ENCODE data around the gene DIS3L2.

DIS3L2 gene

GRCh38 chr2:232183279-232183678 lies 221.8 kb downstream of the DIS3L2 start:
- H3K36me3 ChIP-seq (ENCODE audit: control insufficient read depth, insufficient read depth, low read length) = no peaks in the 10 kb centered on the region
- no peak overlapping the region for H2AFZ ChIP-seq
- no peaks in the 10 kb centered on the region for H3K79me2 ChIP-seq
- H3K4me1 ChIP-seq = no peaks in the 10 kb centered on the region
- TF ChIP-seq CTCF (IDR thresholded peaks at IDR 0.05) = no peak
- no peak overlapping the region for H3K9ac ChIP-seq
- no peak overlapping the region for H3K4me2 ChIP-seq (ENCODE audit: low read length)
- no peaks in the 10 kb centered on the region for H3K9me3 ChIP-seq (ENCODE audit: control insufficient read depth, low read length)
- H3K4me3 ChIP-seq (ENCODE audit: low read depth, low read length) = no peak overlapping the region
- no peak overlapping the region for H3K27ac ChIP-seq
- no peaks in the 10 kb centered on the region for H3K27me3 ChIP-seq (ENCODE audit: control insufficient read depth, insufficient read depth, low read length)

- no peak overlapping the region for H3K4me3 ChIP-seq (ENCODE audit: low read depth, low read length)
- H3K36me3 ChIP-seq (ENCODE audit: control insufficient read depth, insufficient read depth, low read length) = no peaks in the 10 kb centered on the region
- H3K4me2 ChIP-seq (ENCODE audit: low read length) = no peak overlapping the region
- no peak overlapping the region for H3K27ac ChIP-seq
- no peaks in the 10 kb centered on the region for H3K4me1 ChIP-seq
- no peaks in the 10 kb centered on the region for H3K79me2 ChIP-seq
- H3K9me3 ChIP-seq (ENCODE audit: control insufficient read depth, low read length) = no peaks in the 10 kb centered on the region
- no peak for TF ChIP-seq CTCF (IDR thresholded peaks at IDR 0.05)
- H3K9ac ChIP-seq = no peak overlapping the region
- no peak overlapping the region for H2AFZ ChIP-seq
- H3K27me3 ChIP-seq (ENCODE audit: control insufficient read depth, insufficient read depth, low read length) = no peaks in the 10 kb centered on the region
Measured at GRCh38 chr2:232184346-232184745, 222.8 kb downstream of the DIS3L2 start.

- H3K27ac ChIP-seq = no peak overlapping the region
Measured at GRCh38 chr2:232190796-232191195, 229.3 kb downstream of the DIS3L2 start.

GRCh38 chr2:232195487-232195886 lies 234.0 kb downstream of the DIS3L2 start:
- H3K4me3 ChIP-seq (ENCODE audit: low read depth, low read length) = no peak overlapping the region
- TF ChIP-seq CTCF (IDR thresholded peaks at IDR 0.05) = no peak
- no peak overlapping the region for H3K9ac ChIP-seq
- no peak overlapping the region for H3K27ac ChIP-seq
- H3K4me1 ChIP-seq = peaks cover 17% of the 10 kb centered on the region
- no peaks in the 10 kb centered on the region for H3K79me2 ChIP-seq
- no peak overlapping the region for H2AFZ ChIP-seq
- no peak overlapping the region for H3K4me2 ChIP-seq (ENCODE audit: low read length)
- no peaks in the 10 kb centered on the region for H3K9me3 ChIP-seq (ENCODE audit: control insufficient read depth, low read length)
- no peaks in the 10 kb centered on the region for H3K27me3 ChIP-seq (ENCODE audit: control insufficient read depth, insufficient read depth, low read length)
- H3K36me3 ChIP-seq (ENCODE audit: control insufficient read depth, insufficient read depth, low read length) = no peaks in the 10 kb centered on the region

More at GRCh38 chr2:232190796-232191195, 229.3 kb downstream of the DIS3L2 start:
- no peak for TF ChIP-seq CTCF (IDR thresholded peaks at IDR 0.05)
- Histone ChIP-seq H3K79me2 (no peaks in the 10 kb centered on the region), H3K4me1 (no peaks in the 10 kb centered on the region), H3K4me2 (ENCODE audit: low read length) (no peak overlapping the region), H3K9ac (no peak overlapping the region), H3K27me3 (ENCODE audit: control insufficient read depth, insufficient read depth, low read length) (no peaks in the 10 kb centered on the region), H3K36me3 (ENCODE audit: control insufficient read depth, insufficient read depth, low read length) (no peaks in the 10 kb centered on the region), H3K4me3 (ENCODE audit: low read depth, low read length) (no peak overlapping the region), H3K9me3 (ENCODE audit: control insufficient read depth, low read length) (no peaks in the 10 kb centered on the region), H2AFZ (no peak overlapping the region)

GRCh38 chr2:232196802-232197201 lies 235.3 kb downstream of the DIS3L2 start:
- Histone ChIP-seq H3K9me3 (ENCODE audit: control insufficient read depth, low read length) (no peaks in the 10 kb centered on the region), H3K27me3 (ENCODE audit: control insufficient read depth, insufficient read depth, low read length) (no peaks in the 10 kb centered on the region), H3K4me1 (peaks cover 17% of the 10 kb centered on the region), H2AFZ (no peak overlapping the region), H3K4me2 (ENCODE audit: low read length) (no peak overlapping the region), H3K79me2 (no peaks in the 10 kb centered on the region), H3K4me3 (ENCODE audit: low read depth, low read length) (no peak overlapping the region), H3K27ac (no peak overlapping the region), H3K36me3 (ENCODE audit: control insufficient read depth, insufficient read depth, low read length) (no peaks in the 10 kb centered on the region), H3K9ac (no peak overlapping the region)
- no peak for TF ChIP-seq CTCF (IDR thresholded peaks at IDR 0.05)

Data from parathyroid adenoma (tissue), 2 donors.